CD4-positive, alpha-beta memory T cell (primary cell): ENCODE results near the gene PPARG. TPM values are rescaled to one million over a fixed set of nuclear protein-coding genes. Genes with fewer than 3 reads are reported as not detected.

Source experiments
- CTCF ChIA-PET: fragments of 350-600 bp; sonication (Branson Sonifier 250); formaldehyde crosslinking; loops from one replicate; lab custom pipeline; 2021; ENCODE audit warnings: inconsistent platforms; ENCODE audit not compliant: partially characterized antibody; lab: Charles Lee
- POLR2A ChIA-PET: fragments of 350-600 bp; sonication (Branson Sonifier 250); formaldehyde crosslinking; loops from one replicate; lab custom pipeline; 2021; ENCODE audit not compliant: partially characterized antibody; lab: Charles Lee
- DNase-seq, 5 donors: peaks; one replicate each; pipeline versions ENCODE4 v3.0.0 to v3.0.0-alpha.2; 2020 to 2022; ENCODE audit warnings: mixed read lengths in 1 of 5
- H3K27ac ChIP-seq: one replicate; pipeline ENCODE4 v1.7.0; 2013; ENCODE audit warnings: low read depth, low read length
- H3K27me3 ChIP-seq: 2 replicates; pipeline ENCODE4 v1.7.0; 2013; ENCODE audit warnings: mild to moderate bottlenecking, low read length, moderate library complexity; ENCODE audit not compliant: insufficient read depth
- H3K36me3 ChIP-seq: 2 replicates; pipeline ENCODE4 v1.7.0; 2013; ENCODE audit warnings: mild to moderate bottlenecking, low read length, moderate library complexity; ENCODE audit not compliant: insufficient read depth
- H3K4me1 ChIP-seq: 2 replicates; pipeline ENCODE4 v1.7.0; 2013; ENCODE audit warnings: mild to moderate bottlenecking, low read length, moderate library complexity; ENCODE audit not compliant: insufficient read depth
- H3K4me3 ChIP-seq, 2 donors: one replicate each; pipeline ENCODE4 v1.7.0; 2013; ENCODE audit warnings: low read length in 2 of 2, mild to moderate bottlenecking in 1 of 2
- H3K9me3 ChIP-seq, 2 donors: one replicate each; pipeline ENCODE4 v1.7.0; 2013; ENCODE audit warnings: low read length in 2 of 2, control low read depth in 1 of 2; ENCODE audit not compliant: control insufficient read depth in 1 of 2
- H3K27ac Mint-ChIP-seq, 7 donors: one replicate each; pipeline ENCODE4 v1.8.0; 2020 to 2021; ENCODE audit warnings: mixed read lengths in 7 of 7, mild to moderate bottlenecking in 6 of 7, inconsistent platforms in 3 of 7, moderate library complexity in 3 of 7
- H3K27me3 Mint-ChIP-seq, 2 donors: one replicate each; pipeline ENCODE4 v1.8.0; 2020 to 2021; ENCODE audit warnings: mixed read lengths in 2 of 2
- H3K36me3 Mint-ChIP-seq, 2 donors: one replicate each; pipeline ENCODE4 v1.8.0; 2020 to 2021; ENCODE audit warnings: mixed read lengths in 2 of 2, inconsistent platforms in 1 of 2, mild to moderate bottlenecking in 1 of 2
- H3K4me1 Mint-ChIP-seq, 4 donors: one replicate each; pipeline ENCODE4 v1.8.0; 2020 to 2021; ENCODE audit warnings: mixed read lengths in 4 of 4, mild to moderate bottlenecking in 1 of 4
- H3K4me3 Mint-ChIP-seq, 8 donors: one replicate each; pipeline ENCODE4 v1.8.0; 2020 to 2021; ENCODE audit warnings: mixed read lengths in 8 of 8, mild to moderate bottlenecking in 7 of 8, moderate library complexity in 6 of 8, inconsistent platforms in 3 of 8
- H3K9me3 Mint-ChIP-seq, 8 donors: one replicate each; pipeline ENCODE4 v1.8.0; 2020 to 2021; ENCODE audit warnings: mixed read lengths in 8 of 8, mild to moderate bottlenecking in 5 of 8, inconsistent platforms in 3 of 8, moderate library complexity in 1 of 8
- intact Hi-C: fragments of 100-400 bp; cut with micrococcal nuclease; formaldehyde crosslinking; loops from one replicate; pipeline ENCODE4 v1.15.1; 2023
- polyA plus RNA-seq, 2 donors: library from polyadenylated mRNA; unstranded; fragments of 300-500 nt; fragmentation: Illumina TruSeq; gene quantifications; one replicate each; pipeline ENCODE4 v1.2.3, GENCODE V29; 2021
- total RNA-seq, 2 experiments: library from RNA; stranded (reverse); gene quantifications; one replicate each; pipeline ENCODE4 v1.2.3, GENCODE V29; 2021

PPARG gene
- total and polyA plus RNA-seq, 4 experiments from 2014 or later, result 0.29 to 0.99 (median 0.83) TPM; not detected in 1

GRCh38 chr3:12369598-12369997 is 80.7 kb downstream of the PPARG start:
- Mint-ChIP-seq H3K36me3 (no peaks in the 10 kb centered on the region), H3K4me1 (no peaks in the 10 kb centered on the region), H3K27ac (no peak overlapping the region), H3K4me3 (no peak overlapping the region), H3K9me3 (peaks cover 0 to 7% (median 0%) of the 10 kb centered on the region in 8 donors), H3K27me3 (peaks cover 5 to 12% of the 10 kb centered on the region in 2 donors)
- H3K4me3 ChIP-seq, result no peak overlapping the region
- no peaks in the 10 kb centered on the region for H3K27me3 ChIP-seq
- no peaks in the 10 kb centered on the region for H3K36me3 ChIP-seq
- no peak for DNase-seq
- no peak overlapping the region for H3K27ac ChIP-seq
- ChIA-PET POLR2A (no interaction called here), CTCF (no interaction called here)
- H3K4me1 ChIP-seq, result no peaks in the 10 kb centered on the region
- H3K9me3 ChIP-seq, result no peaks in the 10 kb centered on the region
- intact Hi-C loops, result no loop called here

DNA sequence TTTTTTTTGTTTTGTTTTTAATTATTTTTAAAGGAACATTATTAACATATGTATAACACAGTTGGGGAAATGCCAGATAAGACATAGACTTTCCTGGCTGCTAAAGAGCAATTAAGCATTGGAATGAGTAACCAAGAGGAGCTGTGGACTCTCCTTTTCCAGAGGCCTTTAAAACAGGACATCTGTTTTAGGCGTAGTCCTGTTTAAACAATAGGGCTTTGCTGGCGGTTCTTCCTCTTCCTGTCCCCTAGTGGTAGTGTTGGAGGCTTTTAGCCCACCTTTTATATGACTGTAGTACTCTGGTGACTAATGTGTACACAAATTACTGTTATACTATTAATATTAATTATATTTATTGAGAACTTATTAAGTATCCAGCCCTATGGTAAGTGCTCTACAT is 81.9 kb downstream of the PPARG start:
- CTCF ChIA-PET, result no interaction called here
- DNase-seq, result no peak
- POLR2A ChIA-PET, result no interaction called here
- H3K27ac Mint-ChIP-seq, result no peak overlapping the region
- Histone ChIP-seq H3K36me3 (no peaks in the 10 kb centered on the region), H3K27me3 (no peaks in the 10 kb centered on the region), H3K27ac (no peak overlapping the region), H3K4me1 (no peaks in the 10 kb centered on the region), H3K9me3 (no peaks in the 10 kb centered on the region), H3K4me3 (no peak overlapping the region)
- peaks cover 7 to 13% of the 10 kb centered on the region in 2 donors for H3K27me3 Mint-ChIP-seq
- no peak overlapping the region for H3K4me3 Mint-ChIP-seq
- intact Hi-C loops, result no loop called here
- H3K36me3 Mint-ChIP-seq, result no peaks in the 10 kb centered on the region
- no peaks in the 10 kb centered on the region for H3K4me1 Mint-ChIP-seq
- peaks cover 0 to 7% (median 0%) of the 10 kb centered on the region in 8 donors for H3K9me3 Mint-ChIP-seq

DNA sequence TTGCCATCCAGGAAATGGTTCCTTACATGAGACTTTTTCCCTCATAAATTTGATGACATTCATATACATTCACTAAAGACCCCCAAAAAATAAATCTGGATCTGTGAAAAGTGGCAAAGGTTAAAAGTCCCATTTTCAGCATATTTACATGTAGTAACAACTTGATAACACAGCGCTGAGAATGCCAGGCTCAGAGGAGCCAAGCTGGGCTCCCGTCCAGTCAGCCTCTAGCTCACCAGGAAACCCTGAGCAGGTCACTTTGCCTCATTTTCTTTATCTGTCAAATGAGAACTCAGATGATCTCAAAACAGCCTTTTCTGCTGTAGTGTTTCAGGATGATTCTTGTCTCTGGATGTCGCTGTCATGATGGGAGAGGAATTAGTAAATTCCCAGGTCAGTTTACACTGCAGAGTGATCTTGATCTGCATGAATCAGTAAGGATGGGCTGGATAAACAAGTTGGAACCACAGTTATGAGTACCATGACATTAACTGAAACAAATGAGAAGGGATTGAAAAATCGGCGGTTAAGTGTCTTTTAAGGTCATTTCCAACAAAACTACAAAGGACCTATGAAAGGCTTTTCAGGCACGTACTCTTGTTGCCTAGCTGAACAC is 82.8 kb downstream of the PPARG start:
- no peaks in the 10 kb centered on the region for H3K4me1 Mint-ChIP-seq
- no peaks in the 10 kb centered on the region for H3K36me3 ChIP-seq
- no peak overlapping the region for H3K27ac Mint-ChIP-seq
- POLR2A ChIA-PET, result no interaction called here
- no peak for DNase-seq
- intact Hi-C loops, result no loop called here
- H3K27me3 ChIP-seq, result no peaks in the 10 kb centered on the region
- H3K27ac ChIP-seq, result no peak overlapping the region
- H3K4me1 ChIP-seq, result no peaks in the 10 kb centered on the region
- no peak overlapping the region for H3K4me3 ChIP-seq
- no peak overlapping the region for H3K4me3 Mint-ChIP-seq
- no peaks in the 10 kb centered on the region for H3K36me3 Mint-ChIP-seq
- no peaks in the 10 kb centered on the region for H3K9me3 ChIP-seq
- peaks cover 7 to 13% of the 10 kb centered on the region in 2 donors for H3K27me3 Mint-ChIP-seq
- H3K9me3 Mint-ChIP-seq, result peaks cover 0 to 3% (median 0%) of the 10 kb centered on the region in 8 donors
- CTCF ChIA-PET, result no interaction called here

GRCh38 chr3:12372741-12373280 is 83.9 kb downstream of the PPARG start:
- Mint-ChIP-seq H3K4me1 (no peaks in the 10 kb centered on the region), H3K36me3 (no peaks in the 10 kb centered on the region), H3K9me3 (peaks cover 0 to 3% (median 0%) of the 10 kb centered on the region in 8 donors), H3K4me3 (no peak overlapping the region), H3K27me3 (peaks cover 7 to 13% of the 10 kb centered on the region in 2 donors), H3K27ac (no peak overlapping the region)
- ChIA-PET POLR2A (no interaction called here), CTCF (no interaction called here)
- no peak for DNase-seq
- H3K27ac ChIP-seq, result no peak overlapping the region
- H3K9me3 ChIP-seq, result no peaks in the 10 kb centered on the region
- no peaks in the 10 kb centered on the region for H3K27me3 ChIP-seq
- H3K4me3 ChIP-seq, result no peak overlapping the region
- no peaks in the 10 kb centered on the region for H3K36me3 ChIP-seq
- H3K4me1 ChIP-seq, result no peaks in the 10 kb centered on the region
- intact Hi-C loops, result no loop called here

DNA sequence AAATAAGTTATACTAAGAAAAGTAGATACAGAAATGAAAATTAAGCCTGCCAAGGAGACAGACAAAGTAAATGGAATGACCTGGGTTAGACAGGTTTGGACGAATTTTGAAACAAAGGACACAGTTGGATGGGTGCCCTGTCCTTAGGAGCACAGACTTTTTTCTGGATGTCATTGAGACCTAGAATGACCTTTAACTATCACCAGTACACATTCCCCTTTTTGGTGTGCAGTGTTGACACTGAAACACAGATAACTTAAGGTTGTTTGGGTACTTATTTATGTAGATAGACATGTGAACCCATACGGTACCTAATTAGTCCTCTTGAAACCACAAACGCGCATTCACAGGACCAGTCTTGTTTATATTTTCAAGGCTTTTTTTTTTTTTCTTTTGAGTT is 86.7 kb downstream of the PPARG start:
- Histone ChIP-seq H3K9me3 (no peaks in the 10 kb centered on the region), H3K4me1 (peaks cover 10% of the 10 kb centered on the region), H3K36me3 (no peaks in the 10 kb centered on the region), H3K4me3 (no peak overlapping the region), H3K27ac (no peak overlapping the region), H3K27me3 (no peaks in the 10 kb centered on the region)
- Mint-ChIP-seq H3K27ac (no peak overlapping the region), H3K36me3 (no peaks in the 10 kb centered on the region), H3K9me3 (no peaks in the 10 kb centered on the region), H3K4me3 (no peak overlapping the region), H3K27me3 (peaks cover 7 to 13% of the 10 kb centered on the region in 2 donors), H3K4me1 (peaks cover 7 to 12% (median 8%) of the 10 kb centered on the region in 4 donors)
- intact Hi-C loops, result no loop called here
- DNase-seq, result no peak
- CTCF ChIA-PET, result no interaction called here
- POLR2A ChIA-PET, result no interaction called here

DNA sequence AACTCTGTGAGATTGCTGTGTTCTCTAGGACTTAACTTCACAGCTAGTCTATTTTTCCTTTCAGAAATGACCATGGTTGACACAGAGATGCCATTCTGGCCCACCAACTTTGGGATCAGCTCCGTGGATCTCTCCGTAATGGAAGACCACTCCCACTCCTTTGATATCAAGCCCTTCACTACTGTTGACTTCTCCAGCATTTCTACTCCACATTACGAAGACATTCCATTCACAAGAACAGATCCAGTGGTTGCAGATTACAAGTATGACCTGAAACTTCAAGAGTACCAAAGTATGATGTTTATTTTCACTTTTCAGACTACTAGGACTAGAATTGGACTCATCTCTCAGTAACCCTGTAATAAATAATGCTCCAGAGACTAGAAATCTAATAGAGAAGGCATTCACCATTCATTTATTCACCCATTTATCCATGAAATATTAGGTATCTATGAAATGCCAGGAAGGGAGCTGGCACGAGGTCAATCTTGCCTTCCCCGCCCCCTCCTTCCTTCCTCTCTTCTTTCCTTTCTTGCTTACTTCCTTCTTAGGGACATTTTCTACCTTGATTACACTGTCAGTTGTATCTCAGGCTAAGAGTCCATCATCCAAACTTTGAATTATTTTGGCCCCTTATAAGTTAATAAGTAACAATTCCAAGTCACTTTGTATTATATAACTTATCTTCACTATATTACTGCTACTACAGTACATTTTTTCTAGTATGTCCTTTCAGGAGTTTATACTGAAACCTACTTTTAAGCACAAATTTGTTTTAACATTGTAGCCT is 91.0 kb downstream of the PPARG start:
- no peak for DNase-seq
- ChIA-PET POLR2A (no interaction called here), CTCF (no interaction called here)
- Histone ChIP-seq H3K27me3 (no peaks in the 10 kb centered on the region), H3K36me3 (no peaks in the 10 kb centered on the region), H3K4me1 (peaks cover 14% of the 10 kb centered on the region), H3K27ac (no peak overlapping the region), H3K4me3 (no peak overlapping the region), H3K9me3 (no peaks in the 10 kb centered on the region)
- Mint-ChIP-seq H3K36me3 (no peaks in the 10 kb centered on the region), H3K9me3 (no peaks in the 10 kb centered on the region), H3K27me3 (peaks cover 2 to 4% of the 10 kb centered on the region in 2 donors), H3K4me3 (peak overlapping the region in 1 of 8 donors; percentile 18), H3K4me1 (peaks cover 9 to 20% (median 9%) of the 10 kb centered on the region in 4 donors), H3K27ac (peak overlapping the region in 2 of 7 donors; percentile 1 to 41)
- intact Hi-C loops, result no loop called here

DNA sequence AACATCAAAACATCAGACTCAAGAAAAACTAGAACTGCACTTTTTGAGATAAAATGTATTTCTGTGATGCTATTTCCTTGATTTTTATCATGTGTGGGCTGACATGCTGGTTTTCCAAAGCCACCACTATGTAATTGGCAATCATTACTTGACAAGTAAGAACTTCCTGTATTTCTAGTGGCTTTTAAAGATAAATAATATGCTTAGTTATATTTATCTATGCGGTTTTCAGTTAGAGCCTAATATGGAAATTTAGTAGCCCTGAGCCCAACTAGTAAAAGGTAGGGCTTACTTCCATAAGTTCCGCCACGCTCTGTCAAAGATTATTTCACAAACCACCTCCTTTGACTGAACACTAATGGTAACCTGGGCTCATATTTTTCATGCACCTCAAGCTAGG is 91.6 kb downstream of the PPARG start:
- H3K27me3 ChIP-seq, result no peaks in the 10 kb centered on the region
- no peaks in the 10 kb centered on the region for H3K36me3 ChIP-seq
- H3K4me3 Mint-ChIP-seq, result no peak overlapping the region
- intact Hi-C loops, result no loop called here
- no peak for DNase-seq
- H3K36me3 Mint-ChIP-seq, result no peaks in the 10 kb centered on the region
- no peaks in the 10 kb centered on the region for H3K9me3 Mint-ChIP-seq
- no peaks in the 10 kb centered on the region for H3K9me3 ChIP-seq
- H3K4me1 Mint-ChIP-seq, result peaks cover 9 to 20% (median 10%) of the 10 kb centered on the region in 4 donors
- peaks cover 0 to 2% of the 10 kb centered on the region in 2 donors for H3K27me3 Mint-ChIP-seq
- no peak overlapping the region for H3K4me3 ChIP-seq
- peak overlapping the region in 1 of 7 donors; percentile 41 for H3K27ac Mint-ChIP-seq
- CTCF ChIA-PET, result interaction anchor here (1.3 kb wide), 1 partner anchor 14 kb away, joined by 3 read pairs; no protein-coding TSS in a partner anchor
- no peak overlapping the region for H3K27ac ChIP-seq
- POLR2A ChIA-PET, result no interaction called here
- peaks cover 16% of the 10 kb centered on the region for H3K4me1 ChIP-seq
